Activated gamma-delta T cell treated with anti-CD3 and anti-CD28 coated beads, Interleukin-2, amount 50 U/mL, for 16 hours (primary cell): ENCODE measurements around the gene MINK1.

Experiments
- DNase-seq: peaks from one replicate; pipeline ENCODE4 v3.0.0-alpha.2; 2020; ENCODE audit warnings: low read depth

The MINK1 gene

GRCh38 chr17:4872786-4873185 lies 39.6 kb downstream of the MINK1 start:
- no peak for DNase-seq

- no peak for DNase-seq
These were observed 43.9 kb downstream of the MINK1 start for GRCh38 chr17:4877089-4877488.

- DNase-seq: no peak
These were observed 46.5 kb downstream of the MINK1 start for GRCh38 chr17:4879601-4880000.

- DNase-seq: no peak
These were observed 47.7 kb downstream of the MINK1 start for GRCh38 chr17:4880857-4881256.

GRCh38 chr17:4881761-4882555 lies 48.8 kb downstream of the MINK1 start:
- DNase-seq: peak; percentile 44

GRCh38 chr17:4884489-4884888 lies 51.3 kb downstream of the MINK1 start:
- no peak for DNase-seq

- no peak for DNase-seq
These were observed 53.7 kb downstream of the MINK1 start for GRCh38 chr17:4886830-4887229.

GRCh38 chr17:4887581-4887980 lies 54.4 kb downstream of the MINK1 start:
- DNase-seq: no peak

- no peak for DNase-seq
These were observed 58.6 kb downstream of the MINK1 start for GRCh38 chr17:4891411-4892410.

- no peak for DNase-seq
These were observed 59.5 kb downstream of the MINK1 start for GRCh38 chr17:4892499-4893221.

- no peak for DNase-seq
These were observed 60.1 kb downstream of the MINK1 start for GRCh38 chr17:4893272-4893671.

GRCh38 chr17:4893721-4894560 lies 60.8 kb downstream of the MINK1 start:
- DNase-seq: no peak

GRCh38 chr17:4895121-4895520 lies 62.0 kb downstream of the MINK1 start:
- DNase-seq: no peak

GRCh38 chr17:4895657-4896331 lies 62.7 kb downstream of the MINK1 start:
- no peak for DNase-seq

- no peak for DNase-seq
These were observed 63.4 kb downstream of the MINK1 start for GRCh38 chr17:4896332-4897197.

GRCh38 chr17:4897198-4897687 lies 64.1 kb downstream of the MINK1 start:
- DNase-seq: no peak

GRCh38 chr17:4897785-4898184 lies 64.6 kb downstream of the MINK1 start:
- no peak for DNase-seq

GRCh38 chr17:4898351-4898750 lies 65.2 kb downstream of the MINK1 start:
- DNase-seq: no peak

- DNase-seq: no peak
These were observed 65.8 kb downstream of the MINK1 start for GRCh38 chr17:4898927-4899326.
